Measurements from ENCODE around the gene RAB25. TPM values are rescaled to one million over a fixed set of nuclear protein-coding genes. Genes with fewer than 3 reads are reported as not detected.

RAB25 gene
- polyA plus RNA-seq, 2 of the 4 experiments (the other 2 are of a cell fraction) = not detected

- DNase-seq (ENCODE audit: low read depth in 1 of 2, low spot score in 1 of 2) = no peak
- ChIA-PET POLR2A (no interaction called here), CTCF (interaction anchor here (0.7 to 2.9 kb wide), 2 partner anchors 10 to 14 kb away, joined by 3 to 19 read pairs; no protein-coding TSS in a partner anchor)
- Histone ChIP-seq H3K4me2 (peak overlapping the region; percentile 100), H3K9me3 (no peaks in the 10 kb centered on the region), H3K4me1 (peaks cover 14% of the 10 kb centered on the region; the same call in 2 of the 3 replicates), H3K4me3 (no peak overlapping the region), H3K27ac (peak overlapping the region in 1 of 2 experiments; percentile 93; a peak in 2 of 6 replicates)
- ATAC-seq = no peak
- no peak for FAIRE-seq
- TF ChIP-seq PBX3 (IDR thresholded peaks at IDR 0.05) (no peak), CTCF (IDR thresholded peaks at IDR 0.05) (no peak), MYC (IDR thresholded peaks at IDR 0.05; ENCODE audit: borderline replicate concordance, low read length) (no peak), EP300 (IDR thresholded peaks at IDR 0.05) (no peak), PHF8 (IDR thresholded peaks at IDR 0.05; ENCODE audit: borderline replicate concordance, low read depth) (no peak), HMGXB4 (CRISPR knock-in tag; IDR thresholded peaks at IDR 0.05; ENCODE audit: borderline replicate concordance) (no peak), USF2 (IDR thresholded peaks at IDR 0.05) (no peak), SMC3 (IDR thresholded peaks at IDR 0.05) (no peak), CHD4 (IDR thresholded peaks at IDR 0.05; ENCODE audit: borderline replicate concordance) (no peak)
- 85% methylated on average over 8 of the region's 8 CpGs for WGBS (ENCODE audit: missing lambda C conversion rate)
Measured at GRCh38 chr1:156080241-156080862, 19.4 kb downstream of the RAB25 start.

GRCh38 chr1:156080863-156081179 is 19.9 kb downstream of the RAB25 start:
- H3K4me2 ChIP-seq = peak overlapping the region; percentile 100
- CTCF ChIA-PET = no interaction called here
- no peak for FAIRE-seq
- no peak for DNase-seq (ENCODE audit: low read depth in 1 of 2, low spot score in 1 of 2)
- peak overlapping the region in 1 of 2 experiments; percentile 93; a peak in 3 of 6 replicates for H3K27ac ChIP-seq
- POLR2A ChIA-PET = no interaction called here
- 68% methylated on average over 3 of the region's 4 CpGs for WGBS (ENCODE audit: missing lambda C conversion rate)
- TF ChIP-seq CEBPB (IDR thresholded peaks at IDR 0.05) (no peak), HEYL (CRISPR knock-in tag; IDR thresholded peaks at IDR 0.05) (no peak), E2F6 (IDR thresholded peaks at IDR 0.05; ENCODE audit: borderline replicate concordance, low read depth) (no peak), TFCP2L1 (CRISPR knock-in tag; IDR thresholded peaks at IDR 0.05) (no peak)
- peaks cover 14% of the 10 kb centered on the region; the same call in 2 of the 3 replicates for H3K4me1 ChIP-seq
- ATAC-seq = no peak
- H3K4me3 ChIP-seq = peak overlapping the region; percentile 83; the same call in 2 of the 3 replicates
- no peaks in the 10 kb centered on the region for H3K9me3 ChIP-seq

GRCh38 chr1:156081180-156081916 is 20.4 kb downstream of the RAB25 start:
- H3K4me1 ChIP-seq = peaks cover 19% of the 10 kb centered on the region
- DNase-seq (ENCODE audit: low read depth in 1 of 2, low spot score in 1 of 2) (no peak), FAIRE-seq (no peak), ATAC-seq (no peak)
- H3K4me3 ChIP-seq = peak overlapping the region; percentile 83
- TF ChIP-seq PHF8 (IDR thresholded peaks at IDR 0.05; ENCODE audit: borderline replicate concordance, low read depth) (no peak), MAX (IDR thresholded peaks at IDR 0.05) (peak; percentile 72), E2F6 (IDR thresholded peaks at IDR 0.05; ENCODE audit: borderline replicate concordance, low read depth) (no peak)
- POLR2A ChIA-PET = no interaction called here
- 62% methylated on average over 13 of the region's 61 CpGs for WGBS (ENCODE audit: missing lambda C conversion rate)
- H3K4me2 ChIP-seq = peak overlapping the region; percentile 100
- H3K9me3 ChIP-seq = no peaks in the 10 kb centered on the region
- CTCF ChIA-PET = interaction anchor here (0.6 to 29.4 kb wide), 6 partner anchors 21 to 620 kb away, joined by 3 to 2239 read pairs (median 4); partner anchors contain the start of genes LMNA and SEMA4A
- peak overlapping the region; percentile 88 to 93 for H3K27ac ChIP-seq
